Endothelial cell of coronary artery (primary cell): ENCODE data around the gene WRNIP1. TPM values are rescaled to one million over a fixed set of nuclear protein-coding genes. Genes with fewer than 3 reads are reported as not detected.

Experiments used
- total RNA-seq: library from RNA; depleted of rRNA; stranded (reverse); fragments of >200 nt; gene quantifications from 2 replicates; pipeline ENCODE4 v1.2.3, GENCODE V29; 2014

Gene WRNIP1
- 50.1 and 51.6 TPM in 2 replicates for total RNA-seq

DNA sequence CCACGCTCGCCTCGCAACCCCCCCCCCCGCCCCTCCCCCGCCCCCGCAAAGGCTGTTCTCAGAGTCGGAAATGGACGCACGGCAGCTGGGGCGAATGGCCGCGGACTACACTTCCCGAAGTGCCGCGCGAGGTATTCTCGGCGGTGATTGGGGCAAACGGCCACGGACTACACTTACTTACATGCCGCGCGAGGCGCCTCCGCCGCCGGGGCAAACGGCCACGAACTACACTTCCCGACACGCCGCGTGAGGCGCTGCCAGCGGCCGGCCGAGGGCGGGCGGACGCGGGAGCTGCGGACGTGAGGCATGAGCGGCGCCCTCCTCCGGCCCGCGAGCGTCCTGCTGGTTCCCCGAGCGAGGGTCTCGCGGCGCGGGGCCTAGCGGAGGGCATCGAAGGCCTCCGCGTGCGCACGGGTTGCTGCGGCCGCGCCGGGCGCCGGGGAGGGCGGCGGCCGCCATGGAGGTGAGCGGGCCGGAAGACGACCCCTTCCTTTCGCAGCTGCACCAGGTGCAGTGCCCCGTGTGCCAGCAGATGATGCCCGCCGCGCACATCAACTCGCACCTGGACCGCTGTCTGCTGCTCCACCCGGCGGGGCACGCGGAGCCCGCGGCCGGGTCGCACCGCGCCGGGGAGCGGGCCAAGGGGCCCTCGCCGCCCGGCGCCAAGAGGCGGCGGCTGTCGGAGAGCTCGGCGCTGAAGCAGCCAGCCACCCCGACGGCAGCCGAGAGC is at the start of gene WRNIP1:
Gene WRNIP1, plus strand, starts transcription at position 228 of the 730 bp plus-strand sequence. Its CDS starts 230 bp downstream, at position 458.

DNA sequence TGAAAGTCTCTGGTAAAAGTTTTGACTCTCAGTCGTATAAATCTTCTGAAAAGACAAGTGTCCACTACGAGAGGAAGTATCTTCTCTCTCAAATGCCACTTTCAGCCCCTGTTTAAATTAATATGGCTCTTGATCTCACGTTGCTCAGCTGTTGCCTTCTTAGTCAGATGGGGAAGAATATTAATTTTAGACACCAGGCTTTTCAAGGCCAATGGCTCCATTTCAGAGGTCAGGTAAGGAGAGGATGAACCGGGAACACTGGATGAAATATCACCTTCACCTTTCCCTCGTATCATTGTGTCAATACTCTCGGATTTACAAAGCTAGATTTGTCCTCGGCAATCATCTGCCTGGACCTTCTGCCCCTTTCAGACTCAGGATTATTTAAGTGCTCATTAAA is 14.4 kb upstream of the WRNIP1 start, which contains the start of gene MYLK4:
Gene MYLK4, minus strand, starts transcription at position 91 of the 400 bp plus-strand sequence. CDS start 1,628 bp downstream, outside the sequence.

Other genes starting within 250 kb of the WRNIP1 start
- 0.36 and 0.38 TPM in 2 replicates for gene MYLK4, start 14.5 kb upstream of the WRNIP1 start, total RNA-seq
- 18.0 and 20.2 TPM in 2 replicates for gene SERPINB1, start 76.5 kb downstream of the WRNIP1 start, total RNA-seq
- 34.9 and 40.2 TPM in 2 replicates for gene SERPINB9, start 137.9 kb downstream of the WRNIP1 start, total RNA-seq
- 110 and 128 TPM in 2 replicates for gene SERPINB6, start 206.2 kb downstream of the WRNIP1 start, total RNA-seq
- 11.7 and 13.9 TPM in 2 replicates for gene NQO2, start 234.5 kb downstream of the WRNIP1 start, total RNA-seq